ENCODE results near the gene PRDX3.

The PRDX3 gene

GRCh38 chr10:119206603-119207365, 28.2 kb upstream of the PRDX3 start:
- H3K4me3 ChIP-seq (ENCODE audit: low read depth, low read length), result peak overlapping the region; percentile 75
- peak; percentile 86 for TF ChIP-seq CTCF (IDR thresholded peaks at IDR 0.05; ENCODE audit: borderline replicate concordance, insufficient read depth, low read depth, low read length)

- TF ChIP-seq CTCF (IDR thresholded peaks at IDR 0.05; ENCODE audit: borderline replicate concordance, insufficient read depth, low read depth, low read length), result no peak
- H3K4me3 ChIP-seq (ENCODE audit: low read depth, low read length), result peak overlapping the region; percentile 75
These were observed 27.4 kb upstream of the PRDX3 start for GRCh38 chr10:119205894-119206602.

- H3K4me3 ChIP-seq (ENCODE audit: low read depth, low read length), result no peak overlapping the region
- no peak for TF ChIP-seq CTCF (IDR thresholded peaks at IDR 0.05; ENCODE audit: borderline replicate concordance, insufficient read depth, low read depth, low read length)
These were observed 24.4 kb upstream of the PRDX3 start for GRCh38 chr10:119203006-119203405.

GRCh38 chr10:119201233-119201632, 22.6 kb upstream of the PRDX3 start:
- TF ChIP-seq CTCF (IDR thresholded peaks at IDR 0.05; ENCODE audit: borderline replicate concordance, insufficient read depth, low read depth, low read length), result no peak
- no peak overlapping the region for H3K4me3 ChIP-seq (ENCODE audit: low read depth, low read length)

GRCh38 chr10:119199231-119199992, 20.8 kb upstream of the PRDX3 start:
- H3K4me3 ChIP-seq (ENCODE audit: low read depth, low read length), result no peak overlapping the region
- TF ChIP-seq CTCF (IDR thresholded peaks at IDR 0.05; ENCODE audit: borderline replicate concordance, insufficient read depth, low read depth, low read length), result peak; percentile 79

GRCh38 chr10:119198438-119198837, 19.8 kb upstream of the PRDX3 start:
- TF ChIP-seq CTCF (IDR thresholded peaks at IDR 0.05; ENCODE audit: borderline replicate concordance, insufficient read depth, low read depth, low read length), result peak; percentile 55
- no peak overlapping the region for H3K4me3 ChIP-seq (ENCODE audit: low read depth, low read length)

All from GM12875 (cell line).